IMR-90 (cell line): Measurements from ENCODE around the gene CUEDC2.

ENCODE experiments used
- MXI1 ChIP-seq: IDR thresholded peaks from 2 replicates; pipeline ENCODE4 v1.6.1; 2012; ENCODE audit warnings: low read depth, mild to moderate bottlenecking, low read length, moderate library complexity, borderline replicate concordance
- POLR2A ChIP-seq: IDR thresholded peaks from 2 replicates; pipeline ENCODE4 v1.6.1; 2012; ENCODE audit warnings: mild to moderate bottlenecking, low read depth, low read length
- TF ChIP-seq, protein P1 (sequence below): conservative IDR thresholded peaks from 2 replicates; pipeline ENCODE4 v1.5.1; 2012; ENCODE audit warnings: mild to moderate bottlenecking, low read depth, low read length, improper control_type of control experiment

DNA sequence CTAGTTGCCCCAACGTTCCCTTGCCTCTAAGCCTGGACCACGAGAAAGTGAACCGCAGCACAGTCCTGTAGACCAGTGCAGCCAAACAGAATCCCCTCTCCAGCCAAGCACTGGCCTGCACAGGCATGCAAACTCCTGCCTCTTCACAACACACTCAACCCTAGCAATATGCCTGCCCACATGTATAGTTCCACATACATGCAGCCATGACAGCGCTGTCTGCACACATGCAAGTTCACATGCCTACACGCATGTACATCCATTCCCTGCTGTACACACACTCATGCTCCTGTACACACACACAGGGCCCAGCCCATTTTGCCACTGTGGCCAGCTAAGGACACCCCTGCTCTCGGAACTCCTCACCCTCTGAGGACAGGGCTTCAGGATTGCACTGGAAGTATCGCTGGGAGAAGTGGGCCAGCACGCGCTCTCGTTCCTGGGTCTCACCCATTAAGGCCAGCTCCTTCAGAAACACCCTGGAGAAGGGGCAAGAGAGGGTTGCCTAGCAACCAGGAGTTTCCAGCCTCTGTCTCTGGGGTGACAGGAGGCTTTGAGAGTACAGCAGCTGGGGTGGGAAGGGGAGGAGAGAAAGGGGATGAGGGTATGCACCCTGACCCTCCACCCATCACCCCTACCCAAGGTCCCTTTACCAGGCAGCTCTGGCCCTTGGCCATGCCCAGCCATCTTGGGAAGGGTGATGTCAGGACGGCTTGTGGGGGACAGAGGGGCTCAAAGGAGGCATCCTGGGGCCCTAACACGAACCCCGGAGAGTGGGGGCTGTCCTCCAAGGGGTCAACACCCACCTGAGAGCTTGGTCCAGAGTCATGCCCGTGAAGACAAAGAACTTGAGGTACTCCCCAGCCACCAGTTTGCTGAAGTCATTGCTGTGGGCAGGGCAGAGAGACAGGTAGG lies 20.8 kb downstream of the CUEDC2 start:
- no peak for TF ChIP-seq MXI1
- TF ChIP-seq, protein P1, sequence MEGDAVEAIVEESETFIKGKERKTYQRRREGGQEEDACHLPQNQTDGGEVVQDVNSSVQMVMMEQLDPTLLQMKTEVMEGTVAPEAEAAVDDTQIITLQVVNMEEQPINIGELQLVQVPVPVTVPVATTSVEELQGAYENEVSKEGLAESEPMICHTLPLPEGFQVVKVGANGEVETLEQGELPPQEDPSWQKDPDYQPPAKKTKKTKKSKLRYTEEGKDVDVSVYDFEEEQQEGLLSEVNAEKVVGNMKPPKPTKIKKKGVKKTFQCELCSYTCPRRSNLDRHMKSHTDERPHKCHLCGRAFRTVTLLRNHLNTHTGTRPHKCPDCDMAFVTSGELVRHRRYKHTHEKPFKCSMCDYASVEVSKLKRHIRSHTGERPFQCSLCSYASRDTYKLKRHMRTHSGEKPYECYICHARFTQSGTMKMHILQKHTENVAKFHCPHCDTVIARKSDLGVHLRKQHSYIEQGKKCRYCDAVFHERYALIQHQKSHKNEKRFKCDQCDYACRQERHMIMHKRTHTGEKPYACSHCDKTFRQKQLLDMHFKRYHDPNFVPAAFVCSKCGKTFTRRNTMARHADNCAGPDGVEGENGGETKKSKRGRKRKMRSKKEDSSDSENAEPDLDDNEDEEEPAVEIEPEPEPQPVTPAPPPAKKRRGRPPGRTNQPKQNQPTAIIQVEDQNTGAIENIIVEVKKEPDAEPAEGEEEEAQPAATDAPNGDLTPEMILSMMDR: no peak
- no peak for TF ChIP-seq POLR2A
